Spleen (tissue), 7 donors: ENCODE measurements around the gene STEAP1B.

Source experiments
- POLR2AphosphoS5 ChIP-seq, 3 donors: sonication (generic); formaldehyde crosslinking; IDR thresholded peaks; one replicate each; pipeline ENCODE4 v1.5.1; 2017; ENCODE audit warnings: antibody characterized with exemption in 3 of 3
- TF ChIP-seq, protein P1 (sequence below), 11 experiments: fragments of 200-600 bp in 7 of 11; fragments of 450-650 bp in 4 of 11; sonication (generic) in 4 of 11; IDR thresholded peaks in 8 of 11; conservative IDR thresholded peaks in 3 of 11; 1 replicate in 7 of 11; 2 replicates in 4 of 11; pipeline versions ENCODE4 v1.4.0 to v1.8.0; 2016 to 2021; ENCODE audit warnings: antibody characterized with exemption in 11 of 11, inconsistent platforms in 4 of 11, mild to moderate bottlenecking in 1 of 11
- donor health status: DM: no; HTN: no; CAD: no; lungs with moderate emphysema.
- donor health status: DM: no; HTN: no; CAD: no.
- donor health status: DM: no; HTN: no; CAD: no.

DNA sequence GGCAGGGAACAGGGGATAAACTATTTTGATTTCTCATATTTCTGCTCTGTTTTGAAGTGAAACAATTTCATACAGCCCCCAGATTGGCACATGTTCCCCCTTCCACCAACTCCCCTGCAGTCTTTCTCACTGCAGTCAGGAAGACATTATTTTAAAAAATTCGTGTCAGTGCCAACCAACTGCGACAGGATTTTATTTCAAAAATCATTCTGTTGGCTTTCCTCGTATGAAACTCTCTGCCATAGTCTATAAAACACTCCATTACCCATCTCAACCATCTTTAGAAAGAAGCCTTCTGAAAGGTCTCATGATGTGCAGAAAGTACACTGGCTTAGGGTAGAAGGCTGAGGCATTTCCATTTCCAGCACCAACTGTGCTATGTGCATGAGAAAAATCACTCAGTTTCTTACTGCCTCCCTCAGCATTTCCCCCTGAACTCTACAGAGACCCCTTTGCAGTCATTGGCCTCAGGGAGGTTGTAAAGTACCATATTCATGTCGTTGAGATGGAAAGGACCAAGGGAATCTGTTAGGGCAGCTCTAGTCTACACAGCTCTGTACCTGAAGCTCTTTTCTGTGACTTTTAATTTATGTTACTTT lies 46.9 kb downstream of the STEAP1B start:
- TF ChIP-seq, protein P1, sequence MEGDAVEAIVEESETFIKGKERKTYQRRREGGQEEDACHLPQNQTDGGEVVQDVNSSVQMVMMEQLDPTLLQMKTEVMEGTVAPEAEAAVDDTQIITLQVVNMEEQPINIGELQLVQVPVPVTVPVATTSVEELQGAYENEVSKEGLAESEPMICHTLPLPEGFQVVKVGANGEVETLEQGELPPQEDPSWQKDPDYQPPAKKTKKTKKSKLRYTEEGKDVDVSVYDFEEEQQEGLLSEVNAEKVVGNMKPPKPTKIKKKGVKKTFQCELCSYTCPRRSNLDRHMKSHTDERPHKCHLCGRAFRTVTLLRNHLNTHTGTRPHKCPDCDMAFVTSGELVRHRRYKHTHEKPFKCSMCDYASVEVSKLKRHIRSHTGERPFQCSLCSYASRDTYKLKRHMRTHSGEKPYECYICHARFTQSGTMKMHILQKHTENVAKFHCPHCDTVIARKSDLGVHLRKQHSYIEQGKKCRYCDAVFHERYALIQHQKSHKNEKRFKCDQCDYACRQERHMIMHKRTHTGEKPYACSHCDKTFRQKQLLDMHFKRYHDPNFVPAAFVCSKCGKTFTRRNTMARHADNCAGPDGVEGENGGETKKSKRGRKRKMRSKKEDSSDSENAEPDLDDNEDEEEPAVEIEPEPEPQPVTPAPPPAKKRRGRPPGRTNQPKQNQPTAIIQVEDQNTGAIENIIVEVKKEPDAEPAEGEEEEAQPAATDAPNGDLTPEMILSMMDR (IDR thresholded peaks at IDR 0.05 in 8 of 11, conservative IDR thresholded peaks at IDR 0.05 in 3 of 11): no peak
- no peak for TF ChIP-seq POLR2AphosphoS5 (IDR thresholded peaks at IDR 0.05)
